GM21786 (cell line): ENCODE data around the gene RAB4A.

Experiments
- ATAC-seq: cut with Tn5 transposase; IDR thresholded peaks from one replicate; pipeline ENCODE4 v1.9.1; 2021; ENCODE audit not compliant: unreplicated experiment

The RAB4A gene

GRCh38 chr1:229243638-229244037, 27.3 kb upstream of the RAB4A start:
- no peak for ATAC-seq

GRCh38 chr1:229244091-229244490, 26.8 kb upstream of the RAB4A start:
- no peak for ATAC-seq

DNA sequence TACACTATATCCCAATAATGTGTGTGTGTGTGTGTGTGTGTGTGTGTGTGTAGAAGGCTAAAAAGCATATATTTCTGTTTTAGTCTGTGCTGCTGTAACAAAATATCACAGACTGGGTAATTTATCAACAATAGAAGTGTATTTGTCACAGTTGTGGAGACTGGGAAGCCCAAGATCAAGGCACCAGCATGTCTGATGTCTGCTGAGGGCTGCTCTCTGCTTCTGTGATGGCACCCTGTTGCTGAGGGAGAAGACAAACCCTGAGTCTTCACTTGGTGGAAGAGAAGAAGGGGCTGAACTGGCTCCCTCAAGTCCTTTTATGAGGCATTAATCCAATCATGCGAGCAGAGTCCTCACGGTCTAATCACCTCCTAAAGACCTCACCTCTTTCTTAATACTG, 23.0 kb upstream of the RAB4A start:
- ATAC-seq = no peak

DNA sequence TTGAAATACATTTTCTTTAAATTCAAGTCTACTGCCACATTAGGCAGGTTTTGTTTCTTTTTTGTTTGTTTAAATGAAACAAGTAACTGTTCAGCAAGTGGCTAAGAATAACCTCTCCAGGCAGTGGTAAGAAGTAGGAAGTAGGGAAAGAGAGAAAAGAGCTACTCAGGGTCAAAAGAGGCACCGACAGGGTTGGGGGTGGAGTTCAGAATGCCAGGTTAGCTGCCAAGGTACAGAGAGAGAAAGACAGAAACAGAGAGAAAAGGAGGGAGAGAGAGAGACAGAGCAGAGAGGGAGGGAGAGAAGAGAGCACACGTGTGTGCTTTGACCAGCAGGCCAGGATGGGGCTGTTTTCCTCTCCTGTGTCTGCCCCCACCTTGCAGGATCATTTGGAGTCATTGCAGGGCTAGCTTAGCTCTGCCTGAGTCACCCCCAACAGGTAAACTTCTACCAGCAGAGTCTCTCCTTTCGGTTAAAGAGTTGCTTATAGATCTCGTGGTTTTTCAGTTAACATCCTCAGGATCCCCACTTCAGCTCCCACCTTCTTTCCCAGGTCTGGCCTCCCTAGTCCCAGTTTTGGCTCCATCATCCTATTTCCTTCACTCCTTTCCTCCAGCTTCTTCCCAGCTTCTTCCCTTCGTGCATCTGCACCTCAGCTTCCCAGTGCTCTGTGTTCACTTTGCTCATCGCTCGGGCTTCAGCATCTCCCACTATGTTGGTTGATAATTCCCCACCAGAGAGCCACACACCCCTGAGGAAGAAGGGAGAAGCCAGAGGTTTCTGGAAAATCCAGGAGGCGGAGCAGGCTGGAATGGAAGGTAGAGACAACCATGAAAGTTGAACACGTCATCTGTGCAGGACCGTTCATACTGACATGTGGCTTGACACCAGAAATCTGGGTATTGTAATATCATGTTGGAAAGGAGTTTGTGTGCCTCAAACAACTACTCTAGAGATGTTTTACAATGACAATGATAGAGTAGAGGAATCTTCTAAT, 21.8 kb upstream of the RAB4A start:
- no peak for ATAC-seq

DNA sequence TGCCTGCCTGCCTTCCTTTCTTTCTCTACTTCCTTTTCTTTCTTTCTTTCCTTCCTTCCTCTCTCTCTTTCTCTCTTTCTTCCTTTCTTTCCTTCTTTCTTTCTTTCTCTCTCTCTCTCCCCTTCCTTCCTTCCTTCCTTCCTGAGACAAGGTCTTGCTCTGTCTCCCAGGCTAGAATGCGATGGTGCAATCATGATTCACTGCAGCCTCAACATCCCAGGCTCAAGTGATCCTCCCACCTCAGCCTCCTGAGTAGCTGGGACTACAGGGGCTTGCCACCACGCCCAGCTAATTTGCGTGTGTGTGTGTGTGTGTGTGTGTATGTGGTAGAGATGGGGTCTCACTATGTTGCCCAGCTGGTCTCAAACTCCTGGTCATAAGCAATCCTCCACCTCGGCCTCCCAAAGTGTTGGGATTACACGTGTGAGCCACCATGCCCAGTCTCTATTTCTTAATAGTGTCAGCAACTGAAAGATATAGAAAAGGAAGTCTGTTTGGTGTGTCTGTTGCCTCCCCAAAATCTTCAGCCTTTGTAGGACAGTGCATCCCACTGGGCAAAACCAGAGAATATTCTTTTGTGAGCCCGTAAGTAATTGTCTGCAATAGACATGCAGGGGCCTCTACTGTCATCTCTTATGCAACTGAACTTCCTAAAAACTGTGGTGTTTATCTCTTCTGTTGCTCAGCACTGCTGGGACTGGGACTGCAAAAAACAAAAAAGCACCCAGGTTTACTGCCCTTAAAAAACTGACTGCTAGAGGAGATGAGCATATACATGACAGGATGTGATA, 20.9 kb upstream of the RAB4A start:
- no peak for ATAC-seq

GRCh38 chr1:229251185-229251584, 19.7 kb upstream of the RAB4A start:
- ATAC-seq = no peak

GRCh38 chr1:229252228-229252984, 18.5 kb upstream of the RAB4A start:
- ATAC-seq = no peak

- ATAC-seq = no peak
These were observed 17.5 kb upstream of the RAB4A start for GRCh38 chr1:229253151-229253974.

- ATAC-seq = no peak
These were observed 15.9 kb upstream of the RAB4A start for GRCh38 chr1:229254910-229255541.

DNA sequence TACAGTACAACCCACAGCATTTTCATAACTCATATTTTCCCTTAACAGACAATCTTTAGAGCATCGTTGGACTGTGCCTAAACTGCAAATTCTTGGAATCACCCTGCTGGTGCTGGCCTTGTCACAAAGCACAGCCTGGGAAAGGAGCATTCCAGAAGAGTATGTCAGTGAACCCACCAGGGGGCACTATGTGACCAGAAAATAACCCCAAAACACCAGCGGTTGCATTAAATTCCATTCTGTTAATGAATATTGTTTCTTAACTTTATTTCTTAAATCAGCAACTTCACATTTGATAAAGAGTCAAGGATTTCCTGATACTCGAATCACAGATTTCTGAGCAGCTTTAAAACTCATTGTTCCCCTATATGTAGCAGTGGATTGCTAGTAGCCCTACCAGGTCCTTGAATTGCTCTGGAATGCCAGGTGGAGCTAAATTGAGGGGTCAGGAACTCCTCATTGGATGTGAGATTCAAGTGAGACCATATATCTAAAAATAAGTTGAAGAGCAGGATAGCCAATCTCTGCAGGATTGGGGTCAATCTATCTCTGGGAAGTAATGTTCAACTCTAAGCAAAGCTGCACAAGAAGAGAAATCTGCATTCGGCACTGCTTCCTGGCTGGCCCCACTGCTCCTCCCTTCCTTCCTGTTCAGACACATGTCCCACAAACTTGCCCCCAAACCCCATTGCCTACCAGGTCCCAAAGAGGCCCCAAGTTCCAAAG, 12.7 kb upstream of the RAB4A start:
- no peak for ATAC-seq

DNA sequence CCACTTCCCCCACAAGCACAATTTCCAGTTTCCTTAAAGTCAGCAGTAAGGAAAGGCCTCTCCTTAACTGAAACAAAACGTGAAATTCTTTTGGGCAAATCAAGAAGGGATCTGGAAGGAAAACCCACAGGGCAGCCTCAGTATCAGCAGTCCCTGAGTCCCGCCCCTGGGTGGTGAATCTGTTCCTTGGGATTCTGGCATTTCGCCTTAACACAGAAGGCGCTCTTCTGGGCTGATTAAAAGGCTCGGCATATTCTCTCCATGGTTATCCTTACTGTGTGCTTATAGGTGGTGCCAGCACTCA, 12.2 kb upstream of the RAB4A start:
- no peak for ATAC-seq

DNA sequence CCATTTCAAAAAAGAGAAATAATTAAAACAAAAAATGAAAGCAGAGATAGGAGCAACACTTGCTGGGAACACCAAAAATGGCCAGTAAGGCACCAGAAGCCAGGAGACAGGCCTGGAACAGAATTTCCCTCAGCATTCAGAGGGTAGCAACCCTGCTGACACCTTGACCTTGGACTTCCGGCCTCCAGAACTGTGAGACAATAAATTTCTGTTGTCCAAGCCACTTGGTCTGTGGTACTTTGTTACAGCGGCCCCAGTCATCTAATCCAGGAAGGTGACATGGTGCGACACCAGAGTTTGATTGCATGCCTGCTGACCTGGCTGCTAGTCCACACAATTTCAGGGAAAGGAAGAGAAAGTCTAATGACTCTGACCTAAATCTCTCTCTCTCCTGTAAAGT, 10.6 kb upstream of the RAB4A start:
- ATAC-seq = no peak

- no peak for ATAC-seq
These were observed 8.7 kb upstream of the RAB4A start for GRCh38 chr1:229262239-229262638.

- ATAC-seq = no peak
These were observed 7.7 kb upstream of the RAB4A start for GRCh38 chr1:229263254-229263653.

DNA sequence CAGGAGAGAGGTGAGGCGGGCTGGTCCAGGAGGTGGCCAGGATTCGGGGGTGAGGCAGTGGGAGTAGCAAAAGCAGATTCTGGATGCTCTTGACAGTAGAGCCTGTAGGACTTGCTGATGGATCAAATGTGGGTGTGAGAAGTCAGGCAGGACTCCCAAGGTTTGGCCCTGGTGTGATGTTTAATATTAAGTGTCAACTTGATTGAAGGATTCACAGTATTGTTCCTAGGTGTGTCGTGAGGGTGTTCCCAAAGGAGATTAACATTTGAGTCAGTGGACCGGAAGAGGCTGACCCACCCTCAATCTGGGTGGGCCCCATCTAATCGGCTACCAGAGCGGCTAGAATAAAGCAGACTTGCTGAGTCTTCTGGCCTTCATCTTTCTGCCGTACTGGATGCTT, 6.8 kb upstream of the RAB4A start:
- no peak for ATAC-seq

DNA sequence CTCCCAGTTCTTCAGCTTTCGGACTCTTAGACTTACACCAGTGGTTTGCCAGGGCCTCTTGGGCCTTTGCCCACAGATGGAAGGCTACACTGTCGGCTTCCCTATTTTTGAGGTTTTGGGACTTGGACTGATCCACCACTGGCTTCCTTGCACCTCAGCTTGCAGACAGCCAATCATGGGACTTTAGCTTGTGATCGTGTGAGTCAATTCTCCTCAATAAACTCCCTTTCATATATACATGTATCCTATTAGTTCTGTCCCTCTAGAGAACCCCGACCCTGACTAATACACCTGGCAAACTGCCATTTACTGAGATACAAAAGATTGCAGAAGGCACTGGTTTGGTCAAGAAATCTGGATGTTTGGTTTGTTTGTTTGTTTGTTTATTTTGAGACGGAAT, 6.4 kb upstream of the RAB4A start:
- no peak for ATAC-seq

DNA sequence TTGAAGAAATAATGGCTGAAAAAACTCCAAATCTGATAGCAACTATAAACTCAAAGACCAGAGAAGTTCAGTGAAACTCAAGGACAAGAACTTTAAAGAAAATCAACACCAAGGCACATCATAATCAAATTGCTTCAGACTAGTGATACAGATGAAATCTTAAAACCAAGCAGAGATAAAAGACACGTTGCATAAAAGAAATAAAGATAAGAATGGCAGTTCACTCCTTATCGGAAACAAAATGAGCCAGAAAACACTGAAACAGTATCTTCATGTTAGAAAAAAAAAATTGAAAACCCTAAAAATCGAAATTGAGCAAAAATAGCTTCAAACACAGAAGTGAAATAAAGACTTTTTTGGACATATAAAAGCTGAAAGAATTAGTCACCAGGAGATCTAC, 4.6 kb upstream of the RAB4A start:
- no peak for ATAC-seq

- no peak for ATAC-seq
These were observed 3.9 kb upstream of the RAB4A start for GRCh38 chr1:229266832-229267500.

DNA sequence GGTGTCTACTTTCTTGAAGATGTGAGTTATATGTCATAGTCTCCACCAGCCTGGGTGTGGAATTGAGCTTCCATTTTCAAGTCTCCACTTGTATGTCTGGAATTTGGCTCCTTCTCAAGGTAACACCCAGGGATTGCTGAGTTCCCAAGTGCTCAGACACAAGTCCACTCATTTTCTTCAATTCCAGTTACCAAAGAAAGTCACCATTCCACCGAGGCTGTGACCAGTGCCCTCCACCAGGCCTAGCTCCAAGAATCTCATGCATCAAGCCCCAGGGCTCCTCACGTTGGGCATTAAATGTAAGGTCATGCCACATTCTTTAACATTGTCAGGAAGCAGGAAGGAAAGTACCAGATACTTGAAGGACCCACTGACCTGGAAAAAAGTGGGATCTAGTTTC, 2.4 kb upstream of the RAB4A start:
- no peak for ATAC-seq
